HG02763 (cell line): Measurements from ENCODE around the gene STT3B.
"Not testable (repeated sequence)": the region's sequence is repeated elsewhere in the genome, so short reads cannot be mapped to it uniquely, and the experiment has no call there.

Experiments used
- ATAC-seq: cut with Tn5 transposase; IDR thresholded peaks from one replicate; pipeline ENCODE4 v1.9.1; 2021; ENCODE audit warnings: mild to moderate bottlenecking, moderate library complexity; ENCODE audit not compliant: unreplicated experiment

Gene STT3B

GRCh38 chr3:31532587-31533168 lies at the start of gene STT3B:
TSS of gene STT3B (plus strand) at chr3:31532925. CDS start at chr3:31532999, 74 bp downstream.
- ATAC-seq: peak; percentile 46

GRCh38 chr3:31483776-31484175 lies 48.9 kb upstream of the STT3B start:
- ATAC-seq: no peak

- ATAC-seq: no peak
Observed at GRCh38 chr3:31485196-31485595, 47.5 kb upstream of the STT3B start.

- ATAC-seq: no peak
Observed at GRCh38 chr3:31486865-31487533, 45.7 kb upstream of the STT3B start.

- no peak for ATAC-seq
Observed at GRCh38 chr3:31488475-31489017, 44.2 kb upstream of the STT3B start.

- ATAC-seq: no peak
Observed at GRCh38 chr3:31490502-31490901, 42.2 kb upstream of the STT3B start.

GRCh38 chr3:31491660-31492059 lies 41.1 kb upstream of the STT3B start:
- ATAC-seq: no peak

GRCh38 chr3:31493149-31493548 lies 39.6 kb upstream of the STT3B start:
- no peak for ATAC-seq

- ATAC-seq: no peak
Observed at GRCh38 chr3:31495971-31496665, 36.6 kb upstream of the STT3B start.

- no peak for ATAC-seq
Observed at GRCh38 chr3:31498791-31499190, 33.9 kb upstream of the STT3B start.

GRCh38 chr3:31499281-31499680 lies 33.4 kb upstream of the STT3B start:
- no peak for ATAC-seq

GRCh38 chr3:31502803-31503221 lies 29.9 kb upstream of the STT3B start:
- ATAC-seq: no peak

- ATAC-seq: no peak
Observed at GRCh38 chr3:31503456-31503855, 29.3 kb upstream of the STT3B start.

- no peak for ATAC-seq
Observed at GRCh38 chr3:31504230-31504629, 28.5 kb upstream of the STT3B start.

GRCh38 chr3:31505371-31506048 lies 27.2 kb upstream of the STT3B start:
- no peak for ATAC-seq

GRCh38 chr3:31506515-31506914 lies 26.2 kb upstream of the STT3B start:
- ATAC-seq: not testable (repeated sequence)

GRCh38 chr3:31508452-31509146 lies 24.1 kb upstream of the STT3B start:
- no peak for ATAC-seq

GRCh38 chr3:31509147-31509728 lies 23.5 kb upstream of the STT3B start:
- no peak for ATAC-seq

- no peak for ATAC-seq
Observed at GRCh38 chr3:31514570-31514969, 18.2 kb upstream of the STT3B start.
